PC-9 (cell line): Measurements from ENCODE around the gene ATXN1.

Experiments
- EZH2 ChIP-seq: fragments of 200-600 bp; sonication (generic); IDR thresholded peaks from 2 replicates; pipeline ENCODE4 v1.8.0; 2017; ENCODE audit warnings: antibody characterized with exemption, low read depth
- TF ChIP-seq, protein P1 (sequence below): fragments of 200-600 bp; sonication (generic); conservative IDR thresholded peaks from 2 replicates; pipeline ENCODE4 v1.6.1; 2017; ENCODE audit warnings: mixed run types, antibody characterized with exemption, mild to moderate bottlenecking, moderate library complexity

- TF ChIP-seq, protein P1, sequence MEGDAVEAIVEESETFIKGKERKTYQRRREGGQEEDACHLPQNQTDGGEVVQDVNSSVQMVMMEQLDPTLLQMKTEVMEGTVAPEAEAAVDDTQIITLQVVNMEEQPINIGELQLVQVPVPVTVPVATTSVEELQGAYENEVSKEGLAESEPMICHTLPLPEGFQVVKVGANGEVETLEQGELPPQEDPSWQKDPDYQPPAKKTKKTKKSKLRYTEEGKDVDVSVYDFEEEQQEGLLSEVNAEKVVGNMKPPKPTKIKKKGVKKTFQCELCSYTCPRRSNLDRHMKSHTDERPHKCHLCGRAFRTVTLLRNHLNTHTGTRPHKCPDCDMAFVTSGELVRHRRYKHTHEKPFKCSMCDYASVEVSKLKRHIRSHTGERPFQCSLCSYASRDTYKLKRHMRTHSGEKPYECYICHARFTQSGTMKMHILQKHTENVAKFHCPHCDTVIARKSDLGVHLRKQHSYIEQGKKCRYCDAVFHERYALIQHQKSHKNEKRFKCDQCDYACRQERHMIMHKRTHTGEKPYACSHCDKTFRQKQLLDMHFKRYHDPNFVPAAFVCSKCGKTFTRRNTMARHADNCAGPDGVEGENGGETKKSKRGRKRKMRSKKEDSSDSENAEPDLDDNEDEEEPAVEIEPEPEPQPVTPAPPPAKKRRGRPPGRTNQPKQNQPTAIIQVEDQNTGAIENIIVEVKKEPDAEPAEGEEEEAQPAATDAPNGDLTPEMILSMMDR = no peak
- TF ChIP-seq EZH2 = no peak
Measured at GRCh38 chr6:16768477-16768830, 7.2 kb upstream of the ATXN1 start.
